ENCODE measurements around the gene MINDY1.

Gene MINDY1

DNA sequence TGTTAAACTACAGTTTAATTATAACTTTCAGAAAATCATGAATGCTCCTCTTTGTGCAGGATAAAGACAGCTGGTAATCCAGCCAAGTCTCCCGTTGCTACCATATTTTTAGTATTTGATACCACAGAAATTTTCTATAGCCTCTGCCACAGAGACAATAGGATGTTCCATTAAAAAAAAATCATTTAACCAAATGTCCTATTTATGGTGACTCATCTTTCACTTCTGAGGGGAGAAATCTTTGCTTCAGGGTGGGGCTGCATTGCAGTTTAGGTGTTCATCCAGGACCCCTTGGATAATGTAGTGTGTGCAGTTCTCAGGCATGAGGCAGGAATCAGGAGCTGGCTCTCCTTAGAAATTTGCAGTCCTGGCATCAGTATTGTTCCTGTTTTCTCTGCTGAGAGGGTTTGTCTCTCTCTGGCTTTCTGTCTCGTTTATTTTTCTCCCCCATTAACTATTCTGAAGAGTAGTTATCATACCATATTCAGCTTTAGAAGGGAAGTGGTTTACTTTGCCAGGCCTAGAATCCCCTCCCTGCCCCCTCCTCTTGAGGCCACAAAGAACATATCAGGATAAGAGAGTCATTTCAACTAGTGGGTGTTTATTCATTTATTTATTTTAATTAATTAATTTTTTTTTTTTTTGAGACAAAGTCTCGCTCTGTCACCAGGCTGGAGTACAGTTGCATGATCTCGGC, 4.6 kb upstream of the MINDY1 start:
- DNase-seq: no peak

GRCh38 chr1:151010346-151010726, 3.6 kb upstream of the MINDY1 start:
- DNase-seq: no peak

GRCh38 chr1:151009674-151010345, 3.1 kb upstream of the MINDY1 start:
- DNase-seq: no peak

- peak; percentile 58 for DNase-seq
These were observed 2.5 kb upstream of the MINDY1 start for GRCh38 chr1:151009206-151009587.

GRCh38 chr1:151008244-151009205, 1.8 kb upstream of the MINDY1 start, which contains the start of gene PRUNE1:
Gene PRUNE1 (plus strand): TSS chr1:151008449. CDS start chr1:151008633, 184 bp downstream.
- DNase-seq: peak; percentile 94

- no peak for DNase-seq
These were observed 1.1 kb upstream of the MINDY1 start for GRCh38 chr1:151007853-151008243.

DNA sequence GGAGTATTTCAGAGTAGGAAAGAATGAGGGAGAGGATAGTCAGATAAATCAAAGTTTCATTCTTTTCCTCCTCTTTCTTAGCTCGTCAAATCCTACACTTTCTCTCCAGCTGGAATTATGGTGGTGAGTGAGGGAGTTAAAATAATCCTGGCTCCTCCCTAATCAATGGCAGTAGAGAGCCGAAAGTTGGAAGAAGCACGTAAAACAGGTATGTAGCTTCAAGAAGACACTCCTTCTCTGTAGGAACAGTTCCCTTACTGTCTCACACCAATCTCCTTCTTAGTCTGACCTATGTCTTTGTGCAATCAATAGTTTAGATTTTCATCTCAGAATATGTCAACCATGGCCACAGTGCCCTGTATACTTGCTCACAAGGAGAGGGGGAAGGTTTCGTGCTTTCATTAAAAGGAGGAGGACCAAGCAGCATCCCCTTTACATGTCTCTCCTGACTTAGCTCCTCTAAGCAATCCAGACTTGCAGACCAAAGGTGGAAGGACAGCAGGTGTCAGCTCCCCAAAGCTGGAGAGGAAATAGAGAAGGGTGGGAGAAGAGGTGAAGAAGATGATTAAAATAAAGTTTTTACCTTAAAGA, 878 bp downstream of the MINDY1 start:
- DNase-seq: no peak

- DNase-seq: no peak
These were observed 3.5 kb downstream of the MINDY1 start for GRCh38 chr1:151003180-151003579.

GRCh38 chr1:151002611-151003010, 4.1 kb downstream of the MINDY1 start:
- DNase-seq: no peak

DNA sequence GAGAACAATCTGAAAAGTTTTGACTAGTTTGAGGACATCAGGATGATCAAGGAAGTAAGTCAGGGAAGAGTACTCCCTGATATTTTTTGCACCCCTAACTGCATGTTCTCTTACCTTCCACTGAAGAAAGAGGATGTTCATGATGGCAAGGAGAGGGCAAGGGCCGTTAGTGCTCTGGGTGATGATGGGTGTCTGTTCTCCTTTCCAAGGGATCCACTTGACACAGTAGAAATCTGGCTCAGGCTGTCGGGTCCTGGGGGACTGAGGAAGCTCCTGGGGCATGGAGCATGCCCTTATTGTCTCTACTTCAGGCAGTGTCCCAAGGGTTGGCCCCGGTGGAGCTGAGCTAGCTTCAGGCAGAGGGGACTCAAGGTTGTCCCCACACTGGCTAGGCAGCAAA, 4.7 kb downstream of the MINDY1 start:
- DNase-seq: no peak

DNA sequence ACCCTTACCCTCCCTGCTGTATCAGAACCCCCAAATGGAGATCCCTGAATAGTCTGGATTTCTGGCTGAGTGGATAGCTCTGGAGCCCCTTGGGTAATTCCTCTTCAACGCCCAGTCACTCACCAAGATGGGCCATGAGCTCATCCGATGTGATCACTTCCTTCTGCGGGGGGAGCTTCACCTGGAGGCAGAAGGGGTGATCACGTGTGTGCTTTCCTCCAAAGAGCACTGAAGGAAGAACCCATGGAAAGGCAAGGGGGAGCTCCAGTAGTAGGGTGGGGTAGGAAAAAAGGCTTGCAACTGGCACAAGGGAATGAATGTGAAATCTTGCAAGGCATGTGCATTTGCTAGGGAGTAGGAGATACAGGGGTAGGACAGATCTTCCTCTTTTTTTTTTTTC, 5.1 kb downstream of the MINDY1 start:
- no peak for DNase-seq

- no peak for DNase-seq
These were observed 6.3 kb downstream of the MINDY1 start for GRCh38 chr1:151000408-151000807.

DNA sequence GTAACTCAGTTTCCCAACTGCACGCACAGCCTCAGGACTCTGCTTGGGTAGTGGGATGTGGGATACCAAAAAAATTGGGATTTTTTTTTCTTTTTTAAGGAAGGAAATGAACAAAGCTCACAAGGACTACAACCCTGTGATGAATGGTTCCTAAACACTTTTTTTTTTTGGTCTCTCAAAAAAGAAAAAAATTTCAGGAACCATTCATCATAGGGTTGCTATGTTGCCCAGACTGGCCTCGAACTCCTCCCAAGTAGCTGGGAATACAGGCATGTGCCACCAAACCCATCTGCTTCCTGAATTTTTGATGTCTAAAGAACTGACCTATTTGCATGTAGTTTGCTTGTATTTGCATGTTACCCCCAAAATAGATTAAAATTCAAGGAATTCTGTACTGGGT, 6.8 kb downstream of the MINDY1 start:
- DNase-seq: no peak

- peak; percentile 43 for DNase-seq
These were observed 7.5 kb downstream of the MINDY1 start for GRCh38 chr1:150999051-150999674.

DNA sequence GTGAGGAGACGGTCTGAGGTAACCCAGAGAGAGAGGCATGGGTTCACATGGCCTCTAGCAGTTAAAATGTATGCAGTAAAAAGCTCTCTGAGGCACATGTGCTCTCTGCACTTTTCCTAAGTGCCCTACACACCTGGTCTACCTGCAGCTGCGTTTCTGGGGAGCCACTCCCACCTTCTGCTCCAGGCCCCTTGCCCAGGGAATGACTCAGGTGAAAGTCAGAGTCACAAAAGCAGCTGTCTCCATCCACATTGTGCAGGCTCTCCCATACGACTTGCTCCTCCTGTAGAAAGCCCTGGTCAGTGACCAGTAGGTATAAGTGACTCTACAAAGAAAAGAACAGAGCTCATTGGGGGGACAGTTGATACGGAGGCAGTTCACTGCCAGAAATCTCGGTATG, 8.8 kb downstream of the MINDY1 start:
- DNase-seq: no peak

GRCh38 chr1:150997126-150997872, 9.4 kb downstream of the MINDY1 start:
- no peak for DNase-seq

DNA sequence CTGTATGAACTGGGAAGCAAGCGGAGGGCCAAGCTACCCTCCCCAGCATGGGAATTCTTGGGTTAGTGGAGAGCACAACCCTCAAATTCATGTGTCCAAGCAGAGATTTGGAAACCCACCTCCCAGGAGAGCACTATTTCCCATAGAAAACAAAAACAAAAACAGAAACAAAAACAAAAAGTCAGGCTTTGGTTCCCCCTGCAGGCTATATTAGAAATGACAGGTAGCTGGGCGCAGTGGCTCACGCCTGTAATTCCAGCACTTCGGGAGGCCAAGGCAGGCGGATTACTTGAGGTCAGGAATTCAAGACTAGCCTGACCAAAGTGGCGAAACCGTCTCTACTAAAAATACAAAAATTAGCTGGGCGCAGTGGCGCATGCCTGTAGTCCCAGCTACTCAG, 10.8 kb downstream of the MINDY1 start:
- DNase-seq: no peak

- no peak for DNase-seq
These were observed 11.2 kb downstream of the MINDY1 start for GRCh38 chr1:150995460-150995859.

- no peak for DNase-seq
These were observed 12.5 kb downstream of the MINDY1 start for GRCh38 chr1:150994248-150994647.

GRCh38 chr1:150992626-150993025, 14.1 kb downstream of the MINDY1 start:
- no peak for DNase-seq

GRCh38 chr1:150987924-150988323, 18.8 kb downstream of the MINDY1 start:
- no peak for DNase-seq

Data from fibroblast of skin of abdomen (primary cell).